ENCODE data around the gene USP13. TPM values are rescaled to one million over a fixed set of nuclear protein-coding genes. Genes with fewer than 3 reads are reported as not detected.
"Not testable (repeated sequence)": the region's sequence is repeated elsewhere in the genome, so short reads cannot be mapped to it uniquely, and the experiment has no call there.

Gene USP13
- total and polyA plus RNA-seq, 2 of the 4 experiments (the other 2 are of a cell fraction): 9.2 to 18.1 TPM

DNA sequence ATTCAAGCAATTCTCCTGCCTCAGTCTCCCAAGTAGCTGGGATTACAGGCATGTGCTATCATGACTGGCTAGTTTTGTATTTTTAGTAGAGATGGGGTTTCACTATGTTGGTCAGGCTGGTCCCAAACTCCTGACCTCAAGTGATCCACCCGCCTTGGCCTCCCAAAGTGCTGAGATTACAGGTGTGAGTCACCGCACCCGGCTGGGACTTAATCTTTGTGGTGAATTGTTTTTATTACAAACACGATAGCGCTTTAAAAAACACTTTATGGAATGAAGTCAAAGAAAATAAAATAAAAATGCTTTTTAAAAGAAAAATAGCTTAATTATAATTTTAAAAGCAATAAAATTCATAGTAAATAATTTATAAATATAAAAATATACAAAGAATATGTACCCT is 130.0 kb downstream of the USP13 start:
- CTCF ChIA-PET: interaction anchor here (0.5 kb wide), 1 partner anchor 87 kb away, joined by 3 read pairs; no protein-coding TSS in a partner anchor
- not testable (repeated sequence) for H3K36me3 ChIP-seq (ENCODE audit: control insufficient read depth, insufficient read depth, low read length); H3K23ac ChIP-seq (ENCODE audit: low read depth, low read length)

More for the DNA sequence above, 130.0 kb downstream of the USP13 start:
- H4K91ac ChIP-seq (ENCODE audit: insufficient read depth, low read depth, low read length); H3K4ac ChIP-seq (ENCODE audit: low read depth, low read length); H3K4me3 ChIP-seq (ENCODE audit: insufficient read depth, low read depth, low read length); H2BK5ac ChIP-seq (ENCODE audit: low read depth, low read length, poor library complexity, severe bottlenecking); ATAC-seq (ENCODE audit: low read depth); intact Hi-C loops (cut with micrococcal nuclease); H3K79me1 ChIP-seq (ENCODE audit: low read depth in 1 of 2, low read length in 2 of 2); POLR2A ChIA-PET (ENCODE audit: unreplicated experiment); H3K27me3 ChIP-seq (ENCODE audit: control insufficient read depth, insufficient read depth, low read length); H3K4me1 ChIP-seq (ENCODE audit: control insufficient read depth, insufficient read depth, low read length); H4K5ac ChIP-seq (ENCODE audit: low read depth, low read length); in situ Hi-C loops (cut with MboI; ENCODE audit: low sequenced_read_pairs); H3K18ac ChIP-seq (ENCODE audit: low read depth, low read length); H2AFZ ChIP-seq (replicated peaks; ENCODE audit: low read length, poor library complexity); DNase-seq; H3K9me3 ChIP-seq (ENCODE audit: control insufficient read depth, insufficient read depth, low read length); BruUV-seq (replicated peaks); H2BK20ac ChIP-seq (ENCODE audit: low read depth, low read length); H3K9me1 ChIP-seq (ENCODE audit: insufficient read depth, low read length); H2BK15ac ChIP-seq (ENCODE audit: low read depth, low read length); H4K20me1 ChIP-seq (ENCODE audit: insufficient read depth, low read length); H2AK9ac ChIP-seq (replicated peaks; ENCODE audit: low read depth, low read length, poor library complexity); H3K56ac ChIP-seq (ENCODE audit: extremely low read depth, insufficient read depth, low read length); H3K14ac ChIP-seq (replicated peaks; ENCODE audit: low read depth, low read length); H3K27ac ChIP-seq (ENCODE audit: insufficient read depth, low read length); dilution Hi-C loops (cut with HindIII; ENCODE audit: low sequenced_read_pairs, unreplicated experiment); H3K9ac ChIP-seq (ENCODE audit: low read depth, low read length); H3K4me2 ChIP-seq (ENCODE audit: low read depth, low read length); H2BK120ac ChIP-seq (ENCODE audit: low read depth, low read length); H4K8ac ChIP-seq (ENCODE audit: low read depth in 2 of 2, low read length in 2 of 2); H2AK5ac ChIP-seq (ENCODE audit: low read depth, low read length): not testable (repeated sequence)
- no CpG with 5 or more reads among the region's 5 CpGs for WGBS, 2 experiments (ENCODE audit: extremely low coverage in 2 of 2, insufficient read length in 1 of 2)
